HepG2 (cell line): ENCODE measurements around the gene ACTL8. TPM values are rescaled to one million over a fixed set of nuclear protein-coding genes. Genes with fewer than 3 reads are reported as not detected.
A peak's percentile ranks its signal among the peaks of the same experiment; 100 is the strongest.

Experiments used
- ATAC-seq: fragments of 200-7000 bp; cut with Tn5 transposase; 3 replicates; pipeline ENCODE4 v1.9.1; 2020; ENCODE audit warnings: mild to moderate bottlenecking, moderate library complexity
- BruUV-seq: library from RNA; stranded (reverse); fragments of 400-500 nt; replicated peaks from 2 replicates; lab custom pipeline; 2021; lab: Mats Ljungman, UMichigan
- CTCF ChIA-PET: fragments of 300-600 bp; formaldehyde crosslinking; extraction: SDS; loops from one replicate; lab custom pipeline; 2021; ENCODE audit warnings: low total read pairs, inconsistent platforms, low intra/inter-chr PET ratio; lab: Yijun Ruan, JAX
- POLR2A ChIA-PET: fragments of 350-600 bp; sonication (Branson Sonifier 250); formaldehyde crosslinking; loops from one replicate; lab custom pipeline; 2020; ENCODE audit warnings: antibody characterized with exemption, inconsistent platforms; lab: Yijun Ruan, JAX
- DNase-seq: peaks from one replicate; pipeline ENCODE4 v3.0.0-alpha.2; 2015; ENCODE audit warnings: low spot score
- FAIRE-seq: peaks from 3 replicates; lab custom pipeline; 2011; peaks lifted over from hg19 to GRCh38; lab: Jason Lieb, UNC
- H2AFZ ChIP-seq: one replicate; pipeline ENCODE4 v1.6.1; 2011; ENCODE audit warnings: low read length, inconsistent platforms
- H3K27ac ChIP-seq: fragments of 300-600 bp; 3 replicates; pipeline ENCODE4 v1.8.0; 2011; ENCODE audit warnings: mixed run types, mild to moderate bottlenecking, mixed read lengths, low read length, inconsistent platforms; ENCODE audit not compliant: insufficient read depth; ENCODE audit errors: extremely low read length
- H3K27me3 ChIP-seq, 2 experiments: fragments of 200-600 bp in 1 of 2; 2 replicates in 1 of 2; 3 replicates in 1 of 2; pipeline versions ENCODE4 v1.6.0 to v1.8.0; 2011; ENCODE audit warnings: low read length in 2 of 2, mild to moderate bottlenecking in 2 of 2, moderate library complexity in 2 of 2, inconsistent platforms in 1 of 2; ENCODE audit not compliant: insufficient read depth in 2 of 2, control insufficient read depth in 1 of 2
- H3K36me3 ChIP-seq, 2 experiments: fragments of 200-600 bp in 1 of 2; replicated peaks in 1 of 2; 2 replicates in 1 of 2; 3 replicates in 1 of 2; pipeline versions ENCODE4 v1.5.1 to v1.8.0; 2011; ENCODE audit warnings: low read length in 2 of 2, inconsistent platforms in 1 of 2; ENCODE audit not compliant: insufficient read depth in 2 of 2, control insufficient read depth in 1 of 2
- H3K4me1 ChIP-seq: 2 replicates; pipeline ENCODE4 v1.5.1; 2012; ENCODE audit warnings: low read length, inconsistent platforms; ENCODE audit not compliant: insufficient read depth
- H3K4me2 ChIP-seq: 2 replicates; pipeline ENCODE4 v1.6.0; 2011; ENCODE audit warnings: low read depth, low read length, inconsistent platforms
- H3K4me3 ChIP-seq, 3 experiments: fragments of 200-600 bp in 1 of 3; sonication (generic), shearing (Covaris generic) in 1 of 3; replicated peaks in 1 of 3; 2 replicates each; pipeline ENCODE4 v1.5.1; 2011 to 2016; ENCODE audit warnings: low read length in 3 of 3, inconsistent platforms in 2 of 3, low read depth in 2 of 3, mild to moderate bottlenecking in 2 of 3, control low read depth in 1 of 3, mixed read lengths in 1 of 3; ENCODE audit not compliant: insufficient read depth in 1 of 3
- H3K79me2 ChIP-seq: one replicate; pipeline ENCODE4 v1.6.1; 2011; ENCODE audit warnings: low read length, inconsistent platforms; ENCODE audit not compliant: insufficient read depth
- H3K9ac ChIP-seq: 2 replicates; pipeline ENCODE4 v1.6.0; 2011; ENCODE audit warnings: mild to moderate bottlenecking, low read depth, low read length, inconsistent platforms; ENCODE audit not compliant: insufficient read depth
- H3K9me3 ChIP-seq: 2 replicates; pipeline ENCODE4 v1.5.1; 2012; ENCODE audit warnings: mild to moderate bottlenecking, low read length
- H4K20me1 ChIP-seq: 2 replicates; pipeline ENCODE4 v1.6.0; 2011; ENCODE audit warnings: inconsistent platforms, mild to moderate bottlenecking, low read length, moderate library complexity; ENCODE audit not compliant: insufficient read depth
- GTF3A ChIP-seq: sonication (generic); formaldehyde crosslinking; conservative IDR thresholded peaks from 2 replicates; pipeline ENCODE4 v1.4.0; 2020; ENCODE audit warnings: mild to moderate bottlenecking, missing genetic modification reagents
- WIZ ChIP-seq: sonication (generic); formaldehyde crosslinking; IDR thresholded peaks from 2 replicates; pipeline ENCODE4 v1.5.1; 2020; ENCODE audit warnings: mild to moderate bottlenecking, missing genetic modification reagents
- ZNF768 ChIP-seq: sonication (generic); formaldehyde crosslinking; IDR thresholded peaks from 2 replicates; pipeline ENCODE4 v1.4.0; 2020; ENCODE audit warnings: missing genetic modification reagents
- ZSCAN31 ChIP-seq: sonication (generic); formaldehyde crosslinking; IDR thresholded peaks from 2 replicates; pipeline ENCODE4 v1.5.0; 2020; ENCODE audit warnings: low read depth, mild to moderate bottlenecking, missing genetic modification reagents
- WGBS: methylation state at CpG from one replicate; pipeline ENCODE4 v1.1.6; 2017; ENCODE audit warnings: low lambda C conversion rate; 5-methylcytosine and 5-hydroxymethylcytosine counted together
- in situ Hi-C: cut with HindIII; loops from 2 replicates; pipeline ENCODE4 v1.10.0; 2017; ENCODE audit warnings: low pct_unique_long_range_greater_than_20kb; ENCODE audit not compliant: extremely low pct_ligation_motif_present
- intact Hi-C: fragments of 100-400 bp; cut with micrococcal nuclease; formaldehyde crosslinking; loops from one replicate; pipeline ENCODE4 v1.10.0; 2022; ENCODE audit not compliant: unreplicated experiment
- polyA plus RNA-seq, 8 experiments: library from polyadenylated mRNA; depleted of rRNA in 3 of 8; stranded (reverse) in 7 of 8; unstranded in 1 of 8; fragments of >200 nt; fragmentation: Illumina TruSeq in 4 of 8; extraction: Trizol in 4 of 8; gene quantifications; 2 replicates each; pipeline versions ENCODE4 v1.2.1 to v1.2.3, GENCODE V29; 2011 to 2016; ENCODE audit warnings: low read depth in 4 of 8, missing spikeins in 1 of 8, mixed read lengths in 1 of 8; ENCODE audit not compliant: insufficient read depth in 1 of 8
- total RNA-seq, 5 experiments: library from RNA; depleted of rRNA; stranded (reverse); fragments of >200 nt; fragmentation: Illumina TruSeq; extraction: Trizol; gene quantifications; 2 replicates each; pipeline ENCODE4 v1.2.3, GENCODE V29; 2016; ENCODE audit warnings: low read depth in 1 of 5
- TF ChIP-seq, protein P1 (sequence below): sonication (generic); formaldehyde crosslinking; IDR thresholded peaks from 2 replicates; pipeline ENCODE4 v1.5.1; 2020; ENCODE audit warnings: mild to moderate bottlenecking, missing genetic modification reagents, borderline replicate concordance
- TF ChIP-seq, protein P2 (sequence below): sonication (generic); formaldehyde crosslinking; IDR thresholded peaks from 2 replicates; pipeline ENCODE4 v1.9.0; 2022; ENCODE audit warnings: missing genetic modification reagents, mild to moderate bottlenecking, borderline replicate concordance
- TF ChIP-seq, protein P3 (sequence below): sonication (generic); formaldehyde crosslinking; IDR thresholded peaks from 2 replicates; pipeline ENCODE4 v1.9.0; 2021; ENCODE audit warnings: missing genetic modification reagents, borderline replicate concordance

The ACTL8 gene
- total and polyA plus RNA-seq, 2 of the 13 experiments (the other 11 are each of a cell fraction or from before 2014, with no cell fraction given) = 0.09 to 0.64 TPM

DNA sequence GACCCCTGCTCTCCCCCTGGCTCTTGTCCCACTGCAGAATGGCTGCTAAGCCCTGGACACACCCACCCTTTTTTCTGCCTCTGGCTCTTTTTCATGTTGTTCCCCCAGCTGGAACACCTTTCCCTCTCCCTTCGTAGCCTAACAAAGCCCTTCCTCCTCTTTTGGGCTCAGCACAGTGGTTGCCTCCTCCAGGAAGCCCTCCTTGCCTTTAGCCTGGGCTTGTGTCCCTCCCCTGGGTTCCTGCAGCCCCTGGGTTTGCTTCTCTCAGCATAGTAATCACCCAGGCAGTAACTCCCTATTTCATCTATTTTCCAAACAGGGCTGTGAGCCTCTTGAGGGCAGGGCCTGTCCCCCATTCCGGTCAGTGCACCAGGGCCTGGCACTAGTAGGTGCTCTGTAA lies 19.8 kb upstream of the ACTL8 start (continued):
- TF ChIP-seq ZSCAN31 (CRISPR knock-in tag) (no peak), ZNF768 (no peak)
- TF ChIP-seq, protein P1, sequence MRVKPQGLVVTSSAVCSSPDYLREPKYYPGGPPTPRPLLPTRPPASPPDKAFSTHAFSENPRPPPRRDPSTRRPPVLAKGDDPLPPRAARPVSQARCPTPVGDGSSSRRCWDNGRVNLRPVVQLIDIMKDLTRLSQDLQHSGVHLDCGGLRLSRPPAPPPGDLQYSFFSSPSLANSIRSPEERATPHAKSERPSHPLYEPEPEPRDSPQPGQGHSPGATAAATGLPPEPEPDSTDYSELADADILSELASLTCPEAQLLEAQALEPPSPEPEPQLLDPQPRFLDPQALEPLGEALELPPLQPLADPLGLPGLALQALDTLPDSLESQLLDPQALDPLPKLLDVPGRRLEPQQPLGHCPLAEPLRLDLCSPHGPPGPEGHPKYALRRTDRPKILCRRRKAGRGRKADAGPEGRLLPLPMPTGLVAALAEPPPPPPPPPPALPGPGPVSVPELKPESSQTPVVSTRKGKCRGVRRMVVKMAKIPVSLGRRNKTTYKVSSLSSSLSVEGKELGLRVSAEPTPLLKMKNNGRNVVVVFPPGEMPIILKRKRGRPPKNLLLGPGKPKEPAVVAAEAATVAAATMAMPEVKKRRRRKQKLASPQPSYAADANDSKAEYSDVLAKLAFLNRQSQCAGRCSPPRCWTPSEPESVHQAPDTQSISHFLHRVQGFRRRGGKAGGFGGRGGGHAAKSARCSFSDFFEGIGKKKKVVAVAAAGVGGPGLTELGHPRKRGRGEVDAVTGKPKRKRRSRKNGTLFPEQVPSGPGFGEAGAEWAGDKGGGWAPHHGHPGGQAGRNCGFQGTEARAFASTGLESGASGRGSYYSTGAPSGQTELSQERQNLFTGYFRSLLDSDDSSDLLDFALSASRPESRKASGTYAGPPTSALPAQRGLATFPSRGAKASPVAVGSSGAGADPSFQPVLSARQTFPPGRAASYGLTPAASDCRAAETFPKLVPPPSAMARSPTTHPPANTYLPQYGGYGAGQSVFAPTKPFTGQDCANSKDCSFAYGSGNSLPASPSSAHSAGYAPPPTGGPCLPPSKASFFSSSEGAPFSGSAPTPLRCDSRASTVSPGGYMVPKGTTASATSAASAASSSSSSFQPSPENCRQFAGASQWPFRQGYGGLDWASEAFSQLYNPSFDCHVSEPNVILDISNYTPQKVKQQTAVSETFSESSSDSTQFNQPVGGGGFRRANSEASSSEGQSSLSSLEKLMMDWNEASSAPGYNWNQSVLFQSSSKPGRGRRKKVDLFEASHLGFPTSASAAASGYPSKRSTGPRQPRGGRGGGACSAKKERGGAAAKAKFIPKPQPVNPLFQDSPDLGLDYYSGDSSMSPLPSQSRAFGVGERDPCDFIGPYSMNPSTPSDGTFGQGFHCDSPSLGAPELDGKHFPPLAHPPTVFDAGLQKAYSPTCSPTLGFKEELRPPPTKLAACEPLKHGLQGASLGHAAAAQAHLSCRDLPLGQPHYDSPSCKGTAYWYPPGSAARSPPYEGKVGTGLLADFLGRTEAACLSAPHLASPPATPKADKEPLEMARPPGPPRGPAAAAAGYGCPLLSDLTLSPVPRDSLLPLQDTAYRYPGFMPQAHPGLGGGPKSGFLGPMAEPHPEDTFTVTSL = no peak

DNA sequence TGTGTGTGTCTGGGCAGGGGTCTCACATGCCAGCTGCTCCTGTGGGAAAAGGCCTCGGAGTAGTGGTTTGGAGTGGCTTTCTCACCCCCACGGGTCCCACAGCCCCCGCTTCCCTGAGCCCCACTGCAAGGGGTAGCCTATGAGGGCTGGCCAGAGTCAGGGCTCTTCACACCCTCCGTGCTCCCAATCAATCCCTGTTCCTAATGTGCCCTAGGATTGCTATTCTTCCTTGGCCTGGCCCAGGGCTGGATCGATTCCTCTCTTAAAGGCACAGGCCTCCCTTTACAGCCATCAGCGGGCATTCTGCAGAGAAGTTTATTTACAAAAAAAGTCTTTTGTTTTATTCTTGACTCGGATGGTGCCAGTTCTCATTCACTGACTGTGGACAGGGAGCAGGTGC lies 19.3 kb upstream of the ACTL8 start:
- Histone ChIP-seq H2AFZ (no peak overlapping the region), H3K4me3 (no peak overlapping the region), H3K4me2 (no peak overlapping the region), H3K79me2 (no peaks in the 10 kb centered on the region), H3K27me3 (peaks cover 5 to 39% of the 10 kb centered on the region in 2 experiments), H3K27ac (no peak overlapping the region), H3K4me1 (no peaks in the 10 kb centered on the region), H4K20me1 (0 out of 2 replicates have a peak, but pooled peaks cover 2% of the 10 kb centered on the region), H3K36me3 (no peaks in the 10 kb centered on the region), H3K9ac (no peak overlapping the region), H3K9me3 (no peaks in the 10 kb centered on the region)
- CTCF ChIA-PET = no interaction called here
- FAIRE-seq (no peak), DNase-seq (no peak), ATAC-seq (peak; percentile 35; the same call in 1 of the 3 replicates)
- WGBS = 14% methylated on average over 5 of the region's 7 CpGs
- POLR2A ChIA-PET = no interaction called here
- BruUV-seq = no TSS peak
- TF ChIP-seq, protein P2, sequence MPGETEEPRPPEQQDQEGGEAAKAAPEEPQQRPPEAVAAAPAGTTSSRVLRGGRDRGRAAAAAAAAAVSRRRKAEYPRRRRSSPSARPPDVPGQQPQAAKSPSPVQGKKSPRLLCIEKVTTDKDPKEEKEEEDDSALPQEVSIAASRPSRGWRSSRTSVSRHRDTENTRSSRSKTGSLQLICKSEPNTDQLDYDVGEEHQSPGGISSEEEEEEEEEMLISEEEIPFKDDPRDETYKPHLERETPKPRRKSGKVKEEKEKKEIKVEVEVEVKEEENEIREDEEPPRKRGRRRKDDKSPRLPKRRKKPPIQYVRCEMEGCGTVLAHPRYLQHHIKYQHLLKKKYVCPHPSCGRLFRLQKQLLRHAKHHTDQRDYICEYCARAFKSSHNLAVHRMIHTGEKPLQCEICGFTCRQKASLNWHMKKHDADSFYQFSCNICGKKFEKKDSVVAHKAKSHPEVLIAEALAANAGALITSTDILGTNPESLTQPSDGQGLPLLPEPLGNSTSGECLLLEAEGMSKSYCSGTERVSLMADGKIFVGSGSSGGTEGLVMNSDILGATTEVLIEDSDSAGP (CRISPR knock-in tag) = peak; percentile 49; the same call in 1 of the 2 replicates
- TF ChIP-seq, protein P3, sequence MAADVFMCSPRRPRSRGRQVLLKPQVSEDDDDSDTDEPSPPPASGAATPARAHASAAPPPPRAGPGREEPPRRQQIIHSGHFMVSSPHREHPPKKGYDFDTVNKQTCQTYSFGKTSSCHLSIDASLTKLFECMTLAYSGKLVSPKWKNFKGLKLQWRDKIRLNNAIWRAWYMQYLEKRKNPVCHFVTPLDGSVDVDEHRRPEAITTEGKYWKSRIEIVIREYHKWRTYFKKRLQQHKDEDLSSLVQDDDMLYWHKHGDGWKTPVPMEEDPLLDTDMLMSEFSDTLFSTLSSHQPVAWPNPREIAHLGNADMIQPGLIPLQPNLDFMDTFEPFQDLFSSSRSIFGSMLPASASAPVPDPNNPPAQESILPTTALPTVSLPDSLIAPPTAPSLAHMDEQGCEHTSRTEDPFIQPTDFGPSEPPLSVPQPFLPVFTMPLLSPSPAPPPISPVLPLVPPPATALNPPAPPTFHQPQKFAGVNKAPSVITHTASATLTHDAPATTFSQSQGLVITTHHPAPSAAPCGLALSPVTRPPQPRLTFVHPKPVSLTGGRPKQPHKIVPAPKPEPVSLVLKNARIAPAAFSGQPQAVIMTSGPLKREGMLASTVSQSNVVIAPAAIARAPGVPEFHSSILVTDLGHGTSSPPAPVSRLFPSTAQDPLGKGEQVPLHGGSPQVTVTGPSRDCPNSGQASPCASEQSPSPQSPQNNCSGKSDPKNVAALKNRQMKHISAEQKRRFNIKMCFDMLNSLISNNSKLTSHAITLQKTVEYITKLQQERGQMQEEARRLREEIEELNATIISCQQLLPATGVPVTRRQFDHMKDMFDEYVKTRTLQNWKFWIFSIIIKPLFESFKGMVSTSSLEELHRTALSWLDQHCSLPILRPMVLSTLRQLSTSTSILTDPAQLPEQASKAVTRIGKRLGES = no peak
- TF ChIP-seq WIZ (CRISPR knock-in tag) (no peak), GTF3A (no peak)
- in situ Hi-C loops (no loop called here), intact Hi-C loops (no loop called here)
